SK-N-SH treated with all-trans-retinoic acid at 6 μM for 48 hours (cell line): ENCODE results near the gene STPG1.

Experiments
- ATAC-seq: fragments of 200-7000 bp; cut with Tn5 transposase; 3 replicates; pipeline ENCODE4 v1.9.1; 2020; ENCODE audit warnings: mild to moderate bottlenecking, moderate library complexity
- ARNTL ChIP-seq: fragments of 450-650 bp; formaldehyde crosslinking; IDR thresholded peaks from 2 replicates; pipeline ENCODE4 v1.5.0; 2020; ENCODE audit warnings: low read depth, mild to moderate bottlenecking, moderate library complexity, borderline replicate concordance
- BACH2 ChIP-seq: fragments of 250-450 bp; sonication (Bioruptor Pico); IDR thresholded peaks from 2 replicates; pipeline ENCODE4 v1.9.0; 2021; ENCODE audit warnings: mild to moderate bottlenecking, borderline replicate concordance
- CSDC2 ChIP-seq: fragments of 250-450 bp; sonication (Bioruptor Pico); IDR thresholded peaks from 2 replicates; pipeline ENCODE4 v1.5.0; 2020; ENCODE audit warnings: mild to moderate bottlenecking, moderate library complexity
- ESRRG ChIP-seq: fragments of 250-450 bp; sonication (Bioruptor Pico); IDR thresholded peaks from 2 replicates; pipeline ENCODE4 v1.6.1; 2021; ENCODE audit warnings: mild to moderate bottlenecking
- GLIS3 ChIP-seq: fragments of 250-450 bp; sonication (Bioruptor Pico); IDR thresholded peaks from 2 replicates; pipeline ENCODE4 v1.5.0; 2020; ENCODE audit warnings: mild to moderate bottlenecking, moderate library complexity
- OSR1 ChIP-seq: fragments of 250-450 bp; sonication (Bioruptor Pico); IDR thresholded peaks from 2 replicates; pipeline ENCODE4 v1.8.0; 2022; ENCODE audit warnings: moderate library complexity, mild to moderate bottlenecking, inconsistent platforms
- PPARA ChIP-seq: fragments of 250-450 bp; sonication (Bioruptor Pico); IDR thresholded peaks from 2 replicates; pipeline ENCODE4 v1.5.0; 2020; ENCODE audit warnings: mild to moderate bottlenecking, borderline replicate concordance
- RARB ChIP-seq: fragments of 250-450 bp; sonication (Bioruptor Pico); IDR thresholded peaks from 2 replicates; pipeline ENCODE4 v1.8.0; 2021; ENCODE audit warnings: mild to moderate bottlenecking, moderate library complexity
- SNAI2 ChIP-seq: fragments of 250-450 bp; sonication (Bioruptor Pico); IDR thresholded peaks from 2 replicates; pipeline ENCODE4 v1.5.0; 2020; ENCODE audit warnings: mild to moderate bottlenecking, moderate library complexity
- TCF4 ChIP-seq: fragments of 250-450 bp; sonication (Bioruptor Pico); IDR thresholded peaks from 2 replicates; pipeline ENCODE4 v1.8.0; 2021; ENCODE audit warnings: mild to moderate bottlenecking, moderate library complexity, borderline replicate concordance
- TOX ChIP-seq: fragments of 250-450 bp; sonication (Bioruptor Pico); IDR thresholded peaks from 2 replicates; pipeline ENCODE4 v1.8.0; 2021; ENCODE audit warnings: mild to moderate bottlenecking, moderate library complexity, borderline replicate concordance
- ZC3H10 ChIP-seq: fragments of 250-450 bp; sonication (Bioruptor Pico); IDR thresholded peaks from 2 replicates; pipeline ENCODE4 v1.5.1; 2021; ENCODE audit warnings: mild to moderate bottlenecking, moderate library complexity
- ZFP3 ChIP-seq: fragments of 250-450 bp; sonication (Bioruptor Pico); IDR thresholded peaks from 2 replicates; pipeline ENCODE4 v1.5.0; 2020; ENCODE audit warnings: mild to moderate bottlenecking, moderate library complexity
- ZNF565 ChIP-seq: fragments of 450-650 bp; formaldehyde crosslinking; conservative IDR thresholded peaks from 2 replicates; pipeline ENCODE4 v1.5.0; 2020; ENCODE audit warnings: low read depth, mild to moderate bottlenecking, moderate library complexity
- ZNF70 ChIP-seq: fragments of 450-650 bp; formaldehyde crosslinking; IDR thresholded peaks from 2 replicates; pipeline ENCODE4 v1.5.0; 2020; ENCODE audit warnings: mild to moderate bottlenecking, moderate library complexity
- ZNF8 ChIP-seq: fragments of 450-650 bp; formaldehyde crosslinking; IDR thresholded peaks from 2 replicates; pipeline ENCODE4 v1.5.0; 2020; ENCODE audit warnings: mild to moderate bottlenecking, moderate library complexity
- TF ChIP-seq, protein P1 (sequence below): fragments of 250-450 bp; sonication (Bioruptor Pico); IDR thresholded peaks from 2 replicates; pipeline ENCODE4 v1.5.0; 2020; ENCODE audit warnings: mild to moderate bottlenecking, moderate library complexity
- TF ChIP-seq, protein P2 (sequence below): fragments of 250-450 bp; sonication (Bioruptor Pico); IDR thresholded peaks from 2 replicates; pipeline ENCODE4 v1.8.0; 2020; ENCODE audit warnings: mild to moderate bottlenecking, moderate library complexity, borderline replicate concordance
- TF ChIP-seq, protein P3 (sequence below): fragments of 250-450 bp; sonication (Bioruptor Pico); IDR thresholded peaks from 2 replicates; pipeline ENCODE4 v1.5.1; 2021; ENCODE audit warnings: mild to moderate bottlenecking, moderate library complexity
- TF ChIP-seq, protein P4 (sequence below): fragments of 250-450 bp; sonication (Bioruptor Pico); IDR thresholded peaks from 2 replicates; pipeline ENCODE4 v1.8.0; 2021; ENCODE audit warnings: low read depth, mild to moderate bottlenecking, moderate library complexity, borderline replicate concordance
- TF ChIP-seq, protein P5 (sequence below): fragments of 250-450 bp; sonication (Bioruptor Pico); IDR thresholded peaks from 2 replicates; pipeline ENCODE4 v1.5.1; 2020; ENCODE audit warnings: low read depth, mild to moderate bottlenecking, moderate library complexity

STPG1 gene

DNA sequence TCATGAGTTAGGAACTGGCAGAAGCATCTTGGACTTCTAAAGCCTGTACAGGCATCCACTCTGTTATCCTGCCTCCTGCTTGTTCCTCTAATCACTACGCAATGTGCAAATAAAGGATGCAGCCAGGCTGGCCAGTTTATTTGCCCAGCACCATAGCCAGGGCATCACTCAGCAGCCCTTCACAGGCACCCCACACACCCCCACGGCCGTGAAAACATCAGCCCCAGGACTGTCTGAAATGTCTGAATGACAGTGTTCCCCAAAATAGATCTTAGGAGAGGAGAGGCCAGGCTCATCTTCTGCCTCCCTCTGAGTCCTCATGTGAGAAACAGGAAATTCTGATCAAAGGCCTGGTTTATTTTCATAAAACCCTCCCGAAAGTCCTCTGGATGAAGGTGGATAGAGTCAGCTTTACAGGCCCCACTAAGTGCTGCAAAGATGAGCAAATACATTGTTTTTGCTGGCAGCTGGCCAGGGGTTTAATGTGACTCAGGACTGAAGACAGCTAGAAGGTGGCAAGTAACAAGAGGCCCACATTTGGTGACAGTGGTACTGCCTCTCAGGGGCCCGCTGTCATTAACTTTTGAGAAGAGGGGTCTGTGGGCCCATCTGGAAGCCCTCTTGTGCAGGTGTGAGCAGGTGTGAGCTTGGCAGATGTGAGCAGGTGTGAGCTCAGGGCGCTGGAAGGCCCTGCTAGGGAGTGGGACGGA, 61.5 kb downstream of the STPG1 start:
- peak; percentile 24 for ATAC-seq
- TF ChIP-seq ARNTL (no peak), ZNF70 (CRISPR knock-in tag) (no peak), RARB (CRISPR knock-in tag) (no peak), ZNF565 (no peak), GLIS3 (CRISPR knock-in tag) (no peak), BACH2 (CRISPR knock-in tag) (no peak), TCF4 (CRISPR knock-in tag) (no peak), OSR1 (CRISPR knock-in tag) (no peak), ZNF8 (no peak), CSDC2 (no peak), ZC3H10 (no peak), ZFP3 (CRISPR knock-in tag) (no peak)
- TF ChIP-seq, protein P1, sequence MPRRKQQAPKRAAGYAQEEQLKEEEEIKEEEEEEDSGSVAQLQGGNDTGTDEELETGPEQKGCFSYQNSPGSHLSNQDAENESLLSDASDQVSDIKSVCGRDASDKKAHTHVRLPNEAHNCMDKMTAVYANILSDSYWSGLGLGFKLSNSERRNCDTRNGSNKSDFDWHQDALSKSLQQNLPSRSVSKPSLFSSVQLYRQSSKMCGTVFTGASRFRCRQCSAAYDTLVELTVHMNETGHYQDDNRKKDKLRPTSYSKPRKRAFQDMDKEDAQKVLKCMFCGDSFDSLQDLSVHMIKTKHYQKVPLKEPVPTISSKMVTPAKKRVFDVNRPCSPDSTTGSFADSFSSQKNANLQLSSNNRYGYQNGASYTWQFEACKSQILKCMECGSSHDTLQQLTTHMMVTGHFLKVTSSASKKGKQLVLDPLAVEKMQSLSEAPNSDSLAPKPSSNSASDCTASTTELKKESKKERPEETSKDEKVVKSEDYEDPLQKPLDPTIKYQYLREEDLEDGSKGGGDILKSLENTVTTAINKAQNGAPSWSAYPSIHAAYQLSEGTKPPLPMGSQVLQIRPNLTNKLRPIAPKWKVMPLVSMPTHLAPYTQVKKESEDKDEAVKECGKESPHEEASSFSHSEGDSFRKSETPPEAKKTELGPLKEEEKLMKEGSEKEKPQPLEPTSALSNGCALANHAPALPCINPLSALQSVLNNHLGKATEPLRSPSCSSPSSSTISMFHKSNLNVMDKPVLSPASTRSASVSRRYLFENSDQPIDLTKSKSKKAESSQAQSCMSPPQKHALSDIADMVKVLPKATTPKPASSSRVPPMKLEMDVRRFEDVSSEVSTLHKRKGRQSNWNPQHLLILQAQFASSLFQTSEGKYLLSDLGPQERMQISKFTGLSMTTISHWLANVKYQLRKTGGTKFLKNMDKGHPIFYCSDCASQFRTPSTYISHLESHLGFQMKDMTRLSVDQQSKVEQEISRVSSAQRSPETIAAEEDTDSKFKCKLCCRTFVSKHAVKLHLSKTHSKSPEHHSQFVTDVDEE = no peak
- TF ChIP-seq, protein P2, sequence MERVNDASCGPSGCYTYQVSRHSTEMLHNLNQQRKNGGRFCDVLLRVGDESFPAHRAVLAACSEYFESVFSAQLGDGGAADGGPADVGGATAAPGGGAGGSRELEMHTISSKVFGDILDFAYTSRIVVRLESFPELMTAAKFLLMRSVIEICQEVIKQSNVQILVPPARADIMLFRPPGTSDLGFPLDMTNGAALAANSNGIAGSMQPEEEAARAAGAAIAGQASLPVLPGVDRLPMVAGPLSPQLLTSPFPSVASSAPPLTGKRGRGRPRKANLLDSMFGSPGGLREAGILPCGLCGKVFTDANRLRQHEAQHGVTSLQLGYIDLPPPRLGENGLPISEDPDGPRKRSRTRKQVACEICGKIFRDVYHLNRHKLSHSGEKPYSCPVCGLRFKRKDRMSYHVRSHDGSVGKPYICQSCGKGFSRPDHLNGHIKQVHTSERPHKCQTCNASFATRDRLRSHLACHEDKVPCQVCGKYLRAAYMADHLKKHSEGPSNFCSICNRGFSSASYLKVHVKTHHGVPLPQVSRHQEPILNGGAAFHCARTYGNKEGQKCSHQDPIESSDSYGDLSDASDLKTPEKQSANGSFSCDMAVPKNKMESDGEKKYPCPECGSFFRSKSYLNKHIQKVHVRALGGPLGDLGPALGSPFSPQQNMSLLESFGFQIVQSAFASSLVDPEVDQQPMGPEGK (CRISPR knock-in tag) = no peak
- TF ChIP-seq, protein P3, sequence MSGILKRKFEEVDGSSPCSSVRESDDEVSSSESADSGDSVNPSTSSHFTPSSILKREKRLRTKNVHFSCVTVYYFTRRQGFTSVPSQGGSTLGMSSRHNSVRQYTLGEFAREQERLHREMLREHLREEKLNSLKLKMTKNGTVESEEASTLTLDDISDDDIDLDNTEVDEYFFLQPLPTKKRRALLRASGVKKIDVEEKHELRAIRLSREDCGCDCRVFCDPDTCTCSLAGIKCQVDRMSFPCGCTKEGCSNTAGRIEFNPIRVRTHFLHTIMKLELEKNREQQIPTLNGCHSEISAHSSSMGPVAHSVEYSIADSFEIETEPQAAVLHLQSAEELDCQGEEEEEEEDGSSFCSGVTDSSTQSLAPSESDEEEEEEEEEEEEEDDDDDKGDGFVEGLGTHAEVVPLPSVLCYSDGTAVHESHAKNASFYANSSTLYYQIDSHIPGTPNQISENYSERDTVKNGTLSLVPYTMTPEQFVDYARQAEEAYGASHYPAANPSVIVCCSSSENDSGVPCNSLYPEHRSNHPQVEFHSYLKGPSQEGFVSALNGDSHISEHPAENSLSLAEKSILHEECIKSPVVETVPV (CRISPR knock-in tag) = no peak

DNA sequence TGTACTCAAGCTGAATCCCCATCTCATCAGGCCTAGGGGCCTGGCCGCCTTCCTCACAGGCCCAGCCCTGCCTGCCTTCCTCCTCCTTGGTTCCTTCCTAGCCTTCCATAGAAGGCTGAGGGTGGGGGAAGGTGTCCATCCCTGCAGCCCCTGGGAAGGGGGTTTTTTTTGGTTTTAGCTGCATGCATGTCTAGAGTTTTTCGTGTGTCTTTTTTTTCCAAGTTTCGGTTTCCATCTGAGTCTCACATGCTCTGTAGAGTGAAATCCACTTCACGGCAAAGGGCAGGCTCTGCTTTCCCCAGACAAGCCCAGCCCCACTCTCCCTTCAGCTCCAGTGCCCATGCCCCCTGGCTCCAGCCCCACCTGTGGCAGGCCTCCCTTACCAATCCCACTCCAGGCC, 62.3 kb downstream of the STPG1 start:
- TF ChIP-seq TOX (CRISPR knock-in tag) (no peak), OSR1 (CRISPR knock-in tag) (no peak), ARNTL (no peak), ESRRG (CRISPR knock-in tag) (no peak), ZFP3 (CRISPR knock-in tag) (no peak), BACH2 (CRISPR knock-in tag) (no peak), SNAI2 (no peak), CSDC2 (no peak)
- TF ChIP-seq, protein P4, sequence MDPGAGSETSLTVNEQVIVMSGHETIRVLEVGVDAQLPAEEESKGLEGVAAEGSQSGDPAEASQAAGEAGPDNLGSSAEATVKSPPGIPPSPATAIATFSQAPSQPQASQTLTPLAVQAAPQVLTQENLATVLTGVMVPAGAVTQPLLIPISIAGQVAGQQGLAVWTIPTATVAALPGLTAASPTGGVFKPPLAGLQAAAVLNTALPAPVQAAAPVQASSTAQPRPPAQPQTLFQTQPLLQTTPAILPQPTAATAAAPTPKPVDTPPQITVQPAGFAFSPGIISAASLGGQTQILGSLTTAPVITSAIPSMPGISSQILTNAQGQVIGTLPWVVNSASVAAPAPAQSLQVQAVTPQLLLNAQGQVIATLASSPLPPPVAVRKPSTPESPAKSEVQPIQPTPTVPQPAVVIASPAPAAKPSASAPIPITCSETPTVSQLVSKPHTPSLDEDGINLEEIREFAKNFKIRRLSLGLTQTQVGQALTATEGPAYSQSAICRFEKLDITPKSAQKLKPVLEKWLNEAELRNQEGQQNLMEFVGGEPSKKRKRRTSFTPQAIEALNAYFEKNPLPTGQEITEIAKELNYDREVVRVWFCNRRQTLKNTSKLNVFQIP (CRISPR knock-in tag) = no peak
- TF ChIP-seq, protein P3 (CRISPR knock-in tag) = no peak
- ATAC-seq = no peak

DNA sequence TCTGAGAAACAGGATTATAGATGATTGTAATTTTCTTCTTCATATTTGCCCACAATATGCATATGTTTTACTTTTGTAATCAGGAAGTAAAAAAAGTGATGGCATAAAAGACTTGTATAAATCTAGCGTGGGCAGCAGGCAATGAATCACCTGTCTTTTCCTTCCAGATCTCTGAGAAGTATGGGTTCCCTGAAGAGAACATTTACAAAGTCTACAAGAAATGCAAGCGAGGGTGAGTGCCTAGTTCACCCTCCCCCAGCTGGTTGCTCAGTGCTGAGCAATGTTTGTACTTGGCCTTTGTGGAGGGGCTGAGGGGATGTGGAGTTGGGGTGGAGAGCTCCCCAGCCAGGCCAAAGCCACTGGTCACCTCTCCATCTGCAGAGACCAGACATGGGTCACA, 63.7 kb downstream of the STPG1 start:
- TF ChIP-seq, protein P2 (CRISPR knock-in tag) = no peak
- TF ChIP-seq PPARA (CRISPR knock-in tag) (no peak), SNAI2 (no peak), GLIS3 (CRISPR knock-in tag) (no peak), CSDC2 (no peak), RARB (CRISPR knock-in tag) (no peak), ESRRG (CRISPR knock-in tag) (no peak)
- TF ChIP-seq, protein P5, sequence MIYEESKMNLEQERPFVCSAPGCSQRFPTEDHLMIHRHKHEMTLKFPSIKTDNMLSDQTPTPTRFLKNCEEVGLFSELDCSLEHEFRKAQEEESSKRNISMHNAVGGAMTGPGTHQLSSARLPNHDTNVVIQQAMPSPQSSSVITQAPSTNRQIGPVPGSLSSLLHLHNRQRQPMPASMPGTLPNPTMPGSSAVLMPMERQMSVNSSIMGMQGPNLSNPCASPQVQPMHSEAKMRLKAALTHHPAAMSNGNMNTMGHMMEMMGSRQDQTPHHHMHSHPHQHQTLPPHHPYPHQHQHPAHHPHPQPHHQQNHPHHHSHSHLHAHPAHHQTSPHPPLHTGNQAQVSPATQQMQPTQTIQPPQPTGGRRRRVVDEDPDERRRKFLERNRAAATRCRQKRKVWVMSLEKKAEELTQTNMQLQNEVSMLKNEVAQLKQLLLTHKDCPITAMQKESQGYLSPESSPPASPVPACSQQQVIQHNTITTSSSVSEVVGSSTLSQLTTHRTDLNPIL = no peak
- ATAC-seq = no peak
